CD4-positive, alpha-beta memory T cell (primary cell): ENCODE measurements around the gene MEIS2. TPM values are rescaled to one million over a fixed set of nuclear protein-coding genes. Genes with fewer than 3 reads are reported as not detected.

Experiments
- CTCF ChIA-PET: fragments of 350-600 bp; sonication (Branson Sonifier 250); formaldehyde crosslinking; loops from one replicate; lab custom pipeline; 2021; ENCODE audit warnings: inconsistent platforms; ENCODE audit not compliant: partially characterized antibody; lab: Charles Lee
- POLR2A ChIA-PET: fragments of 350-600 bp; sonication (Branson Sonifier 250); formaldehyde crosslinking; loops from one replicate; lab custom pipeline; 2021; ENCODE audit not compliant: partially characterized antibody; lab: Charles Lee
- DNase-seq, 5 donors: peaks; one replicate each; pipeline versions ENCODE4 v3.0.0 to v3.0.0-alpha.2; 2020 to 2022; ENCODE audit warnings: mixed read lengths in 1 of 5
- H3K27ac ChIP-seq: one replicate; pipeline ENCODE4 v1.7.0; 2013; ENCODE audit warnings: low read depth, low read length
- H3K27me3 ChIP-seq: 2 replicates; pipeline ENCODE4 v1.7.0; 2013; ENCODE audit warnings: mild to moderate bottlenecking, low read length, moderate library complexity; ENCODE audit not compliant: insufficient read depth
- H3K36me3 ChIP-seq: 2 replicates; pipeline ENCODE4 v1.7.0; 2013; ENCODE audit warnings: mild to moderate bottlenecking, low read length, moderate library complexity; ENCODE audit not compliant: insufficient read depth
- H3K4me1 ChIP-seq: 2 replicates; pipeline ENCODE4 v1.7.0; 2013; ENCODE audit warnings: mild to moderate bottlenecking, low read length, moderate library complexity; ENCODE audit not compliant: insufficient read depth
- H3K4me3 ChIP-seq, 2 donors: one replicate each; pipeline ENCODE4 v1.7.0; 2013; ENCODE audit warnings: low read length in 2 of 2, mild to moderate bottlenecking in 1 of 2
- H3K9me3 ChIP-seq, 2 donors: one replicate each; pipeline ENCODE4 v1.7.0; 2013; ENCODE audit warnings: low read length in 2 of 2, control low read depth in 1 of 2; ENCODE audit not compliant: control insufficient read depth in 1 of 2
- H3K27ac Mint-ChIP-seq, 7 donors: one replicate each; pipeline ENCODE4 v1.8.0; 2020 to 2021; ENCODE audit warnings: mixed read lengths in 7 of 7, mild to moderate bottlenecking in 6 of 7, inconsistent platforms in 3 of 7, moderate library complexity in 3 of 7
- H3K27me3 Mint-ChIP-seq, 2 donors: one replicate each; pipeline ENCODE4 v1.8.0; 2020 to 2021; ENCODE audit warnings: mixed read lengths in 2 of 2
- H3K36me3 Mint-ChIP-seq, 2 donors: one replicate each; pipeline ENCODE4 v1.8.0; 2020 to 2021; ENCODE audit warnings: mixed read lengths in 2 of 2, inconsistent platforms in 1 of 2, mild to moderate bottlenecking in 1 of 2
- H3K4me1 Mint-ChIP-seq, 4 donors: one replicate each; pipeline ENCODE4 v1.8.0; 2020 to 2021; ENCODE audit warnings: mixed read lengths in 4 of 4, mild to moderate bottlenecking in 1 of 4
- H3K4me3 Mint-ChIP-seq, 8 donors: one replicate each; pipeline ENCODE4 v1.8.0; 2020 to 2021; ENCODE audit warnings: mixed read lengths in 8 of 8, mild to moderate bottlenecking in 7 of 8, moderate library complexity in 6 of 8, inconsistent platforms in 3 of 8
- H3K9me3 Mint-ChIP-seq, 8 donors: one replicate each; pipeline ENCODE4 v1.8.0; 2020 to 2021; ENCODE audit warnings: mixed read lengths in 8 of 8, mild to moderate bottlenecking in 5 of 8, inconsistent platforms in 3 of 8, moderate library complexity in 1 of 8
- intact Hi-C: fragments of 100-400 bp; cut with micrococcal nuclease; formaldehyde crosslinking; loops from one replicate; pipeline ENCODE4 v1.15.1; 2023
- polyA plus RNA-seq, 2 donors: library from polyadenylated mRNA; unstranded; fragments of 300-500 nt; fragmentation: Illumina TruSeq; gene quantifications; one replicate each; pipeline ENCODE4 v1.2.3, GENCODE V29; 2021
- total RNA-seq, 2 experiments: library from RNA; stranded (reverse); gene quantifications; one replicate each; pipeline ENCODE4 v1.2.3, GENCODE V29; 2021

The MEIS2 gene
- total and polyA plus RNA-seq, 4 experiments from 2014 or later: not detected

DNA sequence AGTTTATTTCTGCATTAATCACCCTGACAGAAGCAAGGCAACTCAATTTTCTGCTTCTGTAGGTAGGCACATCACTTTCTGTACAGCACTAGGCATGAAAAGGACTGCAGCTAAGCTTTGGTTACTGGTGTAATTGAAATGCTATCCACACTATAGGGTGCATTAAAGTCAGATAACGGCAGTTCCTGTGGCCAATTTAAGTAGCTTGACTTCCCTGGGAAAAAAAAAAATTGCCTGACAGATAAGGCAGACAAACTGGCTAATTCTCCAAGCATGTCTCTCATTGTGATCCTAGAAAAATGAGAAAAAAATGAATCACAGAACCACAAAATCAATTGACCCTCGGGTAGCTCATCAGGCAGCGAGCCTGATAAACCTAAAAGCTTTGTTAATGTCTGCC is 151.4 kb downstream of the MEIS2 start:
- ChIA-PET POLR2A (no interaction called here), CTCF (no interaction called here)
- intact Hi-C loops: no loop called here
- DNase-seq: no peak
- Histone ChIP-seq H3K27ac (no peak overlapping the region), H3K27me3 (no peaks in the 10 kb centered on the region), H3K9me3 (no peaks in the 10 kb centered on the region), H3K4me1 (no peaks in the 10 kb centered on the region), H3K4me3 (no peak overlapping the region), H3K36me3 (no peaks in the 10 kb centered on the region)
- Mint-ChIP-seq H3K9me3 (peaks cover 0 to 3% (median 0%) of the 10 kb centered on the region in 8 donors), H3K27ac (no peak overlapping the region), H3K27me3 (no peaks in the 10 kb centered on the region), H3K36me3 (no peaks in the 10 kb centered on the region), H3K4me1 (no peaks in the 10 kb centered on the region), H3K4me3 (no peak overlapping the region)

DNA sequence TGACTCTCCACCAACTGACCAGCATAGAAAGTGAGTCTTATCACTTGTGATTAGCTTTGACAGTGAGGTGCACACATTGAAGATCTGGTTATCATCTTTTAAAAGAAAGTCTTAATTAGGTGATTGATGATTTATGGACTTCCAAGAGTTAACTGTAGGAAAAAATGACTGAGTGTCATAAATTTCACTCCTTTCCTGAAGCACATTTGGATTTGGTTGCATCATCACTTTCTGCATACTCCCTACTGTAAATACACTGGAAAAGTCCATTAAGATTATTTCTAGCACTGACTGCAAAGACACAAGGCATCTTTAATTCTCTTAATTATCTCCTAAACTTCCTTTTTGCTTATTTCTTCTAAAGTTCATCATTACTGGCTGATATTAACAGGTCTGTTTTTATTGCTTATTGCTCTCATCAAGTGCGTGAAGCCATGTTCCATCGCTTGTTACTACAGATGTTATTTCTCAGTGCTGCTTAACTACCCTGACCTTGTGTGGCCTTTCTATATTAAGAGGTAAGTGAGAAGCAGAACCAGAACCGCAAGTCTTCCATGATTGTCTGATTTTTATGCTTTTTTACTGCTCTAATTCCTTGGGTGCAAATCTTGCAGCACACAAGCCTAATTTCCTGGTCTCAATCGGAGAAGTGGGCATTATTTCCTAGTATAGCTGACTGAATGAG is 153.2 kb downstream of the MEIS2 start:
- no peak overlapping the region for H3K27ac Mint-ChIP-seq
- CTCF ChIA-PET: no interaction called here

DNA sequence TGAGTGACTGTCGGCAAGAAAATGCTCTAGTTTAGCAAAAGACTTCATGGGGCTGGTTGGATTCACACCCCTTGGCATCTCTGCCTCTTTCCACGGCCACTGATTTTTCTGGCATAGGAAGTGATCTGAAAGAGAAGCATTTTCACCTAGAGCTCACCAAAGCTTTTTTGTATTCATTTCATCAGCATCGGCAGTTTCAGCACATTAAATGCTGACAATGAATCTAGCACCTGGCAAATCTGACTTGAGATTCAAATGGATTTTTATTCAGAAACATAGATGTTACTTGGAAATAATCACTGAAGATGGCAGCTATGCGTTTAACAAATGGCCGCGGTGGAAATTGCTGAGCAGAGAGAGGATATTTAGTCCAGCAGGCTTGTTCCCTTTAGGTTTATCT is 155.9 kb downstream of the MEIS2 start:
- no peaks in the 10 kb centered on the region for H3K27me3 Mint-ChIP-seq

More for the DNA sequence above, 153.2 kb downstream of the MEIS2 start:
- Mint-ChIP-seq H3K4me1 (no peaks in the 10 kb centered on the region), H3K9me3 (no peaks in the 10 kb centered on the region), H3K27me3 (no peaks in the 10 kb centered on the region), H3K4me3 (no peak overlapping the region), H3K36me3 (no peaks in the 10 kb centered on the region)
- H3K9me3 ChIP-seq: no peaks in the 10 kb centered on the region
- H3K27me3 ChIP-seq: no peaks in the 10 kb centered on the region
- POLR2A ChIA-PET: no interaction called here
- intact Hi-C loops: no loop called here
- no peak for DNase-seq
- H3K27ac ChIP-seq: no peak overlapping the region
- no peak overlapping the region for H3K4me3 ChIP-seq
- no peaks in the 10 kb centered on the region for H3K36me3 ChIP-seq
- H3K4me1 ChIP-seq: no peaks in the 10 kb centered on the region

DNA sequence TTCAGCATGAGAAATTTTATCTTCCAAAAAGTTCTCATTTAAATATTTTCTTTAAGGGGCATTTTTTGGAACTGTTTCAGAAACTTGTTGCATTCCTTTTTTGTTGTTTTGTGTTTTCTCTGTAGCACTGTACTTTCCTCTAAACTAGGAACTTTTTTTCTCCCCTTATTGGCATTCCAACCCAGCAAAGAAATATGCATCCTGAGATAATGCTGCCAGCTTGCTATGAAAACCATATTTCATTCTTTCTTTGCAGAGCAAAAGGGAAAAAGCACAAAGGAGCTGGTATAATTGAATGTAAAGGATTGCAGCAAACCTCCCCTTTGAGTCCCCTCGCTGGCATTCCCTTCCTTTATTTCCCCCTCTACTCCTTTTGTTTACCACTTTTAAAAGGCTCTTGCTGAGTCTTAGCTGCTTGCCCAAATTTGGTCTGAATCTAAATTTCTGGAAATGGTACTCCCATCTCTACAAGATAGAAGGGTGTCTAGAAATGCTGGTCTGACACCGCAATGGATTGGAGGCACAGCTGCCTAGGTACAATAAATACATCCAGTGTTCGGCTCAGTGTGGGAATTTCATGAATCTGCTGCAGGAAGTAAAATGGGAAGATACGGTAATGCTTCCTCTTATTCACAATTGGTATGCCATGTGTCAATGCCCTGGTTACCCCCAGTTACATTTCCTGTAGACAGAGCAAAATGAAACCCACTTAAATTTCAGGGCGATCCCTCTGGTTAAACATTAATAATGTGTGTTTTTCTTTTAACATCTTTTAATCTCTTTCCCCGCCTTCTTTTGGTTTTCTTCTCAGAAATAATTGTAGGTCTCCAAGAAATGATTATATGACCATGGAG is 156.6 kb downstream of the MEIS2 start:
- DNase-seq: no peak
- ChIA-PET POLR2A (no interaction called here), CTCF (no interaction called here)
- Mint-ChIP-seq H3K4me1 (no peaks in the 10 kb centered on the region), H3K36me3 (no peaks in the 10 kb centered on the region), H3K9me3 (peaks cover 0 to 1% (median 0%) of the 10 kb centered on the region in 8 donors), H3K27me3 (no peaks in the 10 kb centered on the region), H3K27ac (no peak overlapping the region), H3K4me3 (no peak overlapping the region)
- Histone ChIP-seq H3K4me1 (no peaks in the 10 kb centered on the region), H3K4me3 (no peak overlapping the region), H3K27me3 (no peaks in the 10 kb centered on the region), H3K27ac (no peak overlapping the region), H3K9me3 (no peaks in the 10 kb centered on the region), H3K36me3 (no peaks in the 10 kb centered on the region)
- intact Hi-C loops: no loop called here

More for the DNA sequence above, 155.9 kb downstream of the MEIS2 start:
- Histone ChIP-seq H3K36me3 (no peaks in the 10 kb centered on the region), H3K27ac (no peak overlapping the region), H3K4me3 (no peak overlapping the region), H3K27me3 (no peaks in the 10 kb centered on the region), H3K9me3 (no peaks in the 10 kb centered on the region), H3K4me1 (no peaks in the 10 kb centered on the region)
- Mint-ChIP-seq H3K9me3 (peaks cover 0 to 1% (median 0%) of the 10 kb centered on the region in 8 donors), H3K27ac (no peak overlapping the region), H3K4me3 (no peak overlapping the region), H3K4me1 (no peaks in the 10 kb centered on the region), H3K36me3 (no peaks in the 10 kb centered on the region)
- intact Hi-C loops: no loop called here
- no peak for DNase-seq
- ChIA-PET POLR2A (no interaction called here), CTCF (no interaction called here)

DNA sequence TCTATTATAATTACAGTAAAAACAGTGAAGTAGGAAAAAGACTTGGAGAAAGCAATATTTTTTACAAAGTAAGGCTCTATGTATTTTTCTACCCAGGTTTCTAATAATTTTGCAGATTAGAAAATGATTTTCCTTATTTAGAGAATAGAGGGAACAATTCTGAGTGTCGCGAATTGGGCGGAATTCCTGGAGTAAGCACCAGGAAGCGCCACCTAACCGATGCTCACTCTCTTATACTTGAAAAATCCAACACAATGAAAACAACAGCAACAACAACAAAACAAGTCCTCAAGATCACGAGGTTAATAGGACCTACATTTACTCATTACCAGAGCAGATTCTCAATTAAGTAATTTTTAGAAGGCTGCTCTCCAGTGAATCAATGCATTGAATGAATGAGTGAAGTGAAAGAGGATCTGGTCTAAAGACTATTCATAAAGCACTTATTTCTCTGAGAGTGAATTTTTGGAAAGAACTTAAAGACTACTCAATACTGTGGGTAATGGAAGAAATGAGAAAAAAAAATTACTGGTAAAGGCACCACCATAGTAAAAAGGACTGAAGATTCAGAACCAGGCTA is 158.0 kb downstream of the MEIS2 start:
- no peak for DNase-seq
- no peaks in the 10 kb centered on the region for H3K4me1 ChIP-seq
- Mint-ChIP-seq H3K9me3 (peaks cover 0 to 3% (median 0%) of the 10 kb centered on the region in 8 donors), H3K27me3 (no peaks in the 10 kb centered on the region), H3K27ac (no peak overlapping the region), H3K4me1 (no peaks in the 10 kb centered on the region), H3K36me3 (no peaks in the 10 kb centered on the region), H3K4me3 (no peak overlapping the region)
- H3K27ac ChIP-seq: no peak overlapping the region
- no peaks in the 10 kb centered on the region for H3K9me3 ChIP-seq
- H3K4me3 ChIP-seq: no peak overlapping the region
- CTCF ChIA-PET: no interaction called here
- H3K27me3 ChIP-seq: no peaks in the 10 kb centered on the region
- POLR2A ChIA-PET: no interaction called here
- no peaks in the 10 kb centered on the region for H3K36me3 ChIP-seq
- intact Hi-C loops: no loop called here

DNA sequence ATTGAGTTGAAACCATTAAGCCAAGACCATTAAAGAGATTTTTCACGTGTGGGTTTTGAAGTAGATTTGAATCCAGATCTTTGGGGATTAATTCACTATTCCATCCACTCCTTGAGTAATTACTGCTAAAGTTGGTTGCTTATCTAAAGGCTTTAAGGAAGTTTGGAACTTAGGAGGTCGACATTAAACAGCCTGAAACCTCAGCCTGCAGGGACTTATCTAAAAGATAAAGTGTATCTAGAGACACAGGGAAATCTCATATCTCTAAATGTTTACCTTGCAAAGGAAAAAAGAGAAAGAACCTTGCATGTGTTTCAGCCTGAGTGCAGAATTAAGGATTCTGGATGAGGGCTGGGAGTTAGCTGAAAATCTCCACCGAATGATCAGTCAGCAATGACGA is 158.6 kb downstream of the MEIS2 start:
- no peak for DNase-seq
- Histone ChIP-seq H3K4me1 (no peaks in the 10 kb centered on the region), H3K4me3 (no peak overlapping the region), H3K27ac (no peak overlapping the region), H3K9me3 (no peaks in the 10 kb centered on the region), H3K36me3 (no peaks in the 10 kb centered on the region), H3K27me3 (no peaks in the 10 kb centered on the region)
- no peak overlapping the region for H3K4me3 Mint-ChIP-seq
- no peak overlapping the region for H3K27ac Mint-ChIP-seq
- H3K36me3 Mint-ChIP-seq: no peaks in the 10 kb centered on the region
- POLR2A ChIA-PET: no interaction called here
- intact Hi-C loops: no loop called here
- peaks cover 0 to 3% (median 0%) of the 10 kb centered on the region in 8 donors for H3K9me3 Mint-ChIP-seq
- no peaks in the 10 kb centered on the region for H3K4me1 Mint-ChIP-seq
- CTCF ChIA-PET: no interaction called here
- no peaks in the 10 kb centered on the region for H3K27me3 Mint-ChIP-seq

DNA sequence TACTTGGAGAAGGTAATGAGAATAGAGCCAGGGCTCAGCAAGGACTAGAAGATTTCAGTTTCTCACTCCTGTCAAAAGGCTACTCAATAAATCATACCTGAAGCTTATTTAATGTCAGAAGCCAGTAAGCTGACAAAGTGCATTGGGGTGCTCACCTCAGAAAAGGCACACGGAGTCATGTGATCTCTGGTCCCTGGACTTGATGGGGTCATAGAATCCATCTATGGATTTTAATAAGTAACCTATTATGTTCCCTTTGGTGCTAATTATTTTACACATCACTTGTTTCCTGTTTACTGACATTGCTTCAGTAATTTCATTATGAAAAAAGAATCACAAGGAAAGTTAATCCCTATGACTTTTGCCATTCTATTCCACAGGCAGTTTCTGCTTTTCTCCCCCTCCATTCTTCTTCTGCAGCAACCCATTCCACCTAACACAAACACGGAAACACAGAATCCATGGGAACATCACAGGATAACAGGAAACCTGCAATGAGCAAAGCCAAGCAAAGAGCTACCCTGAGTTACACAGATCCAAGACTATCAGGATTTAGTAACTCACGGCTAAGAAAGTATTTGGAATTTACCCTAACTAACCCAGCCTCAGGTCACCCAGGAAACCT is 159.6 kb downstream of the MEIS2 start:
- H3K36me3 Mint-ChIP-seq: no peaks in the 10 kb centered on the region
- H3K4me3 ChIP-seq: no peak overlapping the region
- H3K27me3 ChIP-seq: no peaks in the 10 kb centered on the region
- intact Hi-C loops: no loop called here
- H3K36me3 ChIP-seq: no peaks in the 10 kb centered on the region
- no peaks in the 10 kb centered on the region for H3K9me3 ChIP-seq
- no peaks in the 10 kb centered on the region for H3K27me3 Mint-ChIP-seq
- H3K4me1 ChIP-seq: no peaks in the 10 kb centered on the region
- peaks cover 0 to 3% (median 0%) of the 10 kb centered on the region in 8 donors for H3K9me3 Mint-ChIP-seq
- CTCF ChIA-PET: no interaction called here
- no peak for DNase-seq
- no peak overlapping the region for H3K4me3 Mint-ChIP-seq
- POLR2A ChIA-PET: no interaction called here
- no peak overlapping the region for H3K27ac Mint-ChIP-seq
- H3K4me1 Mint-ChIP-seq: no peaks in the 10 kb centered on the region
- H3K27ac ChIP-seq: no peak overlapping the region
